ENCODE data around the gene BRMS1. TPM values are rescaled to one million over a fixed set of nuclear protein-coding genes. Genes with fewer than 3 reads are reported as not detected.

BRMS1 gene
- total and polyA plus RNA-seq, 5 donors = 12.7 to 26.0 (median 15.0) TPM

DNA sequence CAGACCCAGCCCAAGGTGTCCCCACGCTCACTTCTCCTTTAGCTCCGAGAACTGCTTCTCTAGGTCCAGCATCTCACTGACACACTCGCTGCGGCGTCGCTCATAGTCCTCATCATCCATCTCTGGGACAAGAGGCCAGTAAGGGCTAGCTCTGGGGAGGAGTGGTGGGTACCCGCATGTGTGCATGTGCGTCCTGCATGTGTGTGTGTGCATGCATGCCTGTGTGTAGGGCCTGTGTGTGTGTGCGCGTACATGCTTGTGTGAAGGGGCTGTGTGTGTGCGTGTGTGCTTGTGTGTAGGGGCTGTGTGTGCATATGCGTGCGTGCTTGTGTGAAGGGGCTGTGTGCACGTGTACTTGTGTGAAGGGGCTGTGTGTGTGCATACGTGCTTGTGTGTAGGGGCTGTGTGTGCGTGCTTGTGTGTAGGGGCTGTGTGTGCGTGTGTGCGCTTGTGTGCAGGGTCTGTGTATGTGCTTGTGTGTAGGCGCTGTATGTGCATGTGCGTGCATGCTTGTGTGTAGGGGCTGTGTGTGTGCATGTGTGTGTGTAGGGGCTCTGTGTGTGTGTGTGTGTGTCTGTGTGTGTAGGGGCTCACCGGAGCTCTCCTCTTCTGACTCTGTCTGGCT lies 3.3 kb downstream of the BRMS1 start:
- 94% methylated on average over 21 of the region's 21 CpGs for WGBS
- DNase-seq = peak; percentile 5 to 27 (median 13)
- Histone ChIP-seq H3K9me3 (ENCODE audit: control insufficient read depth, low read length) (no peaks in the 10 kb centered on the region), H3K4me3 (ENCODE audit: low read length) (no peak overlapping the region), H3K4me1 (ENCODE audit: control insufficient read depth, insufficient read depth, low read length) (peaks cover 9% of the 10 kb centered on the region), H3K27ac (ENCODE audit: low read length) (no peak overlapping the region), H3K27me3 (ENCODE audit: control insufficient read depth, insufficient read depth) (no peaks in the 10 kb centered on the region)
- no peak for ATAC-seq
- intact Hi-C loops (cut with DNase I) = no loop called here

DNA sequence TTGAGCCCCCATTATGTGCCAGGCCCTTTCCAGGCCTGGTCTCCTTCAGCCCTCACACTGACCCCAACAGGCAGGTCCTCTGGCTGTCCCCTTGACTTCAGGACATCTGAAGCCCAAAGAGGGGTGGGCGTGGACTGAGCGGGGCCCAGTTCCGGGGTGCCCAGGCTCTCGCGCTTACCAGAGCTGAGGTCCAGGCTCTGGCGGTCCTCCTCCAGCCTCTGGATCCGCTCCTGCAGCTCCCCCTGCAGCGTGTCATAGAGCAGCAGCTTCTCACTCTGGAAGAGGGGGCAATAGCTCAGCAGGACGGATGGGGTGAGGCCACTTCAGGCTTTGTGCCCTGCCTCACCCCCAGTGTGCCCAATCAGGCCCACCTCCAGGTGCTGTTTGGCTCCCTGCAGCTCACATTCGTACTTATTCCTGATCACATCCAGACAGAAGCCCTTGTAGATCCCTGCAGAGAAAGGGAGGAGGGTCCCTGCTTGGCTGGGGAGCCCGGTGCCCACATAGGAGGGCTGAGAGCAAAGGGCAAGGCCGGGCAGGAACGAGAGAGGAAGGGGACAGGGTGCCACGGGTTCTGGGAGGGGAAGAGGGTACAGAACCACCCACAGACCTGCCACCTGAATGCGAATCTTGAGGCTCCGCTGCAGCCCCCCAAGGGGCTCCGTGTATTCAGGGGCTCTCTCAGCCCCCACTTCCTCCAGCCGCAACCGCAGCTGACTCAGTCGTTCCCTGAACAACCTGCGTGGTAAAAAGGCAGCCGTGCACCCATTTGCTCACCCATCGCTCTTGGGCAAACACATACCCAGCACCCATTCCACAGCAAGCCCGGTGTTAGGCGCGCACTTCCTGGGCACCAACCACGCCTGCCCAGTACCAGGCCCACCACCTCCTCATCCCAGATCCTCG lies 4.1 kb downstream of the BRMS1 start:
- no peak for ATAC-seq
- intact Hi-C loops (cut with DNase I) = no loop called here
- no peaks in the 10 kb centered on the region for H3K9me3 ChIP-seq (ENCODE audit: control insufficient read depth, low read length)
- no peak overlapping the region for H3K27ac ChIP-seq (ENCODE audit: low read length)
- no peak overlapping the region for H3K4me3 ChIP-seq (ENCODE audit: low read length)
- no peaks in the 10 kb centered on the region for H3K27me3 ChIP-seq (ENCODE audit: control insufficient read depth, insufficient read depth)
- peaks cover 8% of the 10 kb centered on the region for H3K4me1 ChIP-seq (ENCODE audit: control insufficient read depth, insufficient read depth, low read length)
- peak; percentile 10 to 45 (median 35) for DNase-seq
- 94% methylated on average over 28 of the region's 28 CpGs for WGBS

DNA sequence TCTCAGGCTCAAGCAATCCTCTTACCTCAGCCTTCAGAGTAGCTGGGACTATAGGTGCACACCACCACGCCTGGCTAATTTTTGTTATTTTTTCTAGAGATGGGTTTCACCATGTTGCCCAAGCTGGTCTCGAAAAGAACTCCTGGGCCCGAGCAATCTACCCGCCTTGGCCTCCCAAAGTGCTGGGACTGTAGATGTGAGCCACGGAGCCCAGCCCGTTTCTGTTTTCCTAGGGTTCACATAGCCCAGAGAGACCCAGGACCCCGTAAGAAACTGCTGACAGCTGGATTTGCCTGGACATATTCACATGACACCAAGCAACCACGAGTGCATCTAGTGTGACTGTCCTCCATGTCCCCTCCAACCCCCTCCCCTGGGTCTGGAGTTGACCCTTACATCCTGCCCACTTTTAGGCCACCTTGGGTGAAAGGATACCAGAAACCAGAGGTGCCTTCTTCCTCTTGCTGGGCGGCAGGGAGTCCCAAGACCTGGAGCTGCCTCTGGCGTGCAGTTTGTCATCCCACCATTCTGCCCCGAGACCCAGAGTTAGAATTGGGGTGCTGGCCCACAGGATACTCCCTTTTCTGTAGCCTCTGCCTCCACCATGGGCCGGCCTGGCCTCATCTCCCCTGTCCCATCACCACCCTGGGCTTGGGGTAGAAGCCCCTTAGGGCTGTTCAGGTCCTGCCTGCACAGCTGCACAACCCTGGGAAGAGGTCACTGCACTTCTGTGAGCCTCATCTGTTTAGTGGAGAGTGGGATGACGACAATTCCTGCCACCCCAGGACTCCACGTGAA lies 5.0 kb downstream of the BRMS1 start:
- peak; percentile 7 to 38 (median 34) for DNase-seq
- ATAC-seq = no peak
- intact Hi-C loops (cut with DNase I) = no loop called here
- Histone ChIP-seq H3K27ac (ENCODE audit: low read length) (no peak overlapping the region), H3K4me1 (ENCODE audit: control insufficient read depth, insufficient read depth, low read length) (peaks cover 3% of the 10 kb centered on the region), H3K9me3 (ENCODE audit: control insufficient read depth, low read length) (no peaks in the 10 kb centered on the region), H3K4me3 (ENCODE audit: low read length) (no peak overlapping the region), H3K27me3 (ENCODE audit: control insufficient read depth, insufficient read depth) (no peaks in the 10 kb centered on the region)
- 77% methylated on average over 14 of the region's 14 CpGs for WGBS

DNA sequence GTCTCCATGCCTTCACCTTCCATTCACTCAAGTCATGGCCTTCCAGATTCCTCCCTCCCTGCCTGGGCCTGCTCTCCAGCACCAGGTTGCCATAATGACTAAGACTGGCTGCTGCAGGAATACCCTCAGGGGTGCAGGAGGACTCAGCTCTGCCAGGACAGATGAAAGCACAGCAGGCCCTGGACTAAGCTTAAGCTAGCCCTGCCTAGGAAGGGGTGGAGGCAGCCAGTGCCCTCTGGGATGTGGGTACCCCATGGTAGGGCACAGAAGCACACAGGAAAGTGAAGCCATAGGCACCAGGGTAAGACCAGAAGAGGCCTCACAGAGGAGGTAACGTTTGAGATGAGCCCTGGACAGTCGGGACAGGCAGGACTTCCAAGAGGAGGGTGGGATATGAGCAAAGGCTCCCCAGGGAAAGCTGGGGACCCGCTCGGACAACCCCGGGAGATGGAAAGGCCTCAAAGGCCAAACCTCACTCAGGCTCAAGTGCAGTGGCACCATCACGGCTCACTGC lies 5.7 kb downstream of the BRMS1 start:
- no peaks in the 10 kb centered on the region for H3K9me3 ChIP-seq (ENCODE audit: control insufficient read depth, low read length)
- no peak overlapping the region for H3K27ac ChIP-seq (ENCODE audit: low read length)
- WGBS = 86% methylated on average over 6 of the region's 6 CpGs
- no peak overlapping the region for H3K4me3 ChIP-seq (ENCODE audit: low read length)
- intact Hi-C loops (cut with DNase I) = no loop called here
- ATAC-seq (no peak), DNase-seq (peak; percentile 6 to 26 (median 13))
- peaks cover 3% of the 10 kb centered on the region for H3K4me1 ChIP-seq (ENCODE audit: control insufficient read depth, insufficient read depth, low read length)
- H3K27me3 ChIP-seq (ENCODE audit: control insufficient read depth, insufficient read depth) = no peaks in the 10 kb centered on the region

- ATAC-seq (no peak), DNase-seq (peak; percentile 15 to 52 (median 40))
- 78% methylated on average over 17 of the region's 17 CpGs for WGBS
- Histone ChIP-seq H3K4me1 (ENCODE audit: control insufficient read depth, insufficient read depth, low read length) (peaks cover 3% of the 10 kb centered on the region), H3K27me3 (ENCODE audit: control insufficient read depth, insufficient read depth) (no peaks in the 10 kb centered on the region), H3K27ac (ENCODE audit: low read length) (no peak overlapping the region), H3K9me3 (ENCODE audit: control insufficient read depth, low read length) (no peaks in the 10 kb centered on the region), H3K4me3 (ENCODE audit: low read length) (no peak overlapping the region)
- intact Hi-C loops (cut with DNase I) = no loop called here
These were observed 6.4 kb downstream of the BRMS1 start for GRCh38 chr11:66338276-66339161.

- 65% methylated on average over 18 of the region's 18 CpGs for WGBS
- Histone ChIP-seq H3K9me3 (ENCODE audit: control insufficient read depth, low read length) (no peaks in the 10 kb centered on the region), H3K27me3 (ENCODE audit: control insufficient read depth, insufficient read depth) (no peaks in the 10 kb centered on the region), H3K27ac (ENCODE audit: low read length) (no peak overlapping the region), H3K4me3 (ENCODE audit: low read length) (no peak overlapping the region), H3K4me1 (ENCODE audit: control insufficient read depth, insufficient read depth, low read length) (peaks cover 3% of the 10 kb centered on the region)
- peak in 1 of 2 donors; percentile 7 for ATAC-seq
- peak; percentile 15 to 60 (median 55) for DNase-seq
- intact Hi-C loops (cut with DNase I) = no loop called here
These were observed 7.6 kb downstream of the BRMS1 start for GRCh38 chr11:66337103-66337899.

DNA sequence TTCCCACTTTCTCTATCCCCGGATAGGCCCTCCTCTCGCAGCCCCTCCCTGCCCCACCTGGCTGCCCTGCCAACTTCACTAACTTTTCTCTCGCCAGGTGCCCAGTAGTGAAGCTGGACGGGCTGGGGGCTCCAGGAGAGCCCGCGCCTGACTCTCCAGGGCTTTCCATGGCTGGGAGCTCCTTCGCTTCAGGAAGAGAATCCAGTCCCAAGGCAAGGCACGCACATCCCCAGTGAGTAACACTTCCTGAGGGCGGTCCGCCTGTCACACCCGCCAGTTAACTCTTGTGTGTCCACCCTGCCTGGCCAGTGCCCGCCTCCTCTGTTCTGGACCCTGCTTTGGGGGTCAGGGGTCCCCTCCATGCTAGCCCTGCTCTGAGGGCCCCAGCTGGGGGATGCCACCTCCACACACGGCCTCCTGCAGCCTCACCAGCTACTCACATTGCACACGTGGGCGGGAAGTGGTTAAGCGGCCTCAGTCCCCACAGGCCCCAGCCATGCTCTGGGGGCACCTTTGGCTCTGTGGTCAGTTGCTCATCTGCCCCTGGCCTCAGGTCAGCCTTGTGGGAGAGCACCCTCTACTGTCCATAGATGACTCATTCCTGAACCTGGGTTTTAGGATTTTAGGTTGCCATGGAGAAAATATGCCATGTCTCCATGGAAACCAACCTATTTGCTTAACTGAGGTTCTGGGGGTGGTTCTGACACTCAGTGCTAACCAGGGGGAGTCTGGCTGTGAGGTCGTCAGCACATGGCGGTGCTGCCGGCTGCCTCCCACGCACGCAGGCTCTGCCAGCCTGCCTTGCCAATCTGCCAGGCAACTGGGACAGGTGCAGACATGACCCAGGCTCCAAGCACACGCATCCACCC lies 8.4 kb downstream of the BRMS1 start, which contains the start of gene RIN1:
TSS of gene RIN1 (minus strand) at position 201 of the 869 bp plus-strand sequence. CDS start at position 169, 32 bp downstream.
- Histone ChIP-seq H3K4me1 (ENCODE audit: control insufficient read depth, insufficient read depth, low read length) (peaks cover 3% of the 10 kb centered on the region), H3K4me3 (ENCODE audit: low read length) (peak within 1 kb of the TSS; percentile 46), H3K27me3 (ENCODE audit: control insufficient read depth, insufficient read depth) (no peaks in the 10 kb centered on the region), H3K9me3 (ENCODE audit: control insufficient read depth, low read length) (no peaks in the 10 kb centered on the region), H3K27ac (ENCODE audit: low read length) (peak within 1 kb of the TSS; percentile 16)
- ATAC-seq = peak; percentile 65 to 87
- WGBS = 12% methylated on average over 22 of the region's 22 CpGs
- intact Hi-C loops (cut with DNase I) = no loop called here
- DNase-seq = peak; percentile 77 to 83 (median 81)

- ATAC-seq (peak; percentile 21 to 62), DNase-seq (peak; percentile 57 to 69 (median 69))
- intact Hi-C loops (cut with DNase I) = no loop called here
- H3K9me3 ChIP-seq (ENCODE audit: control insufficient read depth, low read length) = no peaks in the 10 kb centered on the region
- WGBS = 10% methylated on average over 35 of the region's 35 CpGs
- no peaks in the 10 kb centered on the region for H3K27me3 ChIP-seq (ENCODE audit: control insufficient read depth, insufficient read depth)
- H3K27ac ChIP-seq (ENCODE audit: low read length) = peak overlapping the region; percentile 16
- H3K4me3 ChIP-seq (ENCODE audit: low read length) = peak overlapping the region; percentile 46
- H3K4me1 ChIP-seq (ENCODE audit: control insufficient read depth, insufficient read depth, low read length) = peaks cover 3% of the 10 kb centered on the region
These were observed 9.2 kb downstream of the BRMS1 start for GRCh38 chr11:66335531-66336233.
